ENCODE results near the gene ACOX2.

Gene ACOX2

DNA sequence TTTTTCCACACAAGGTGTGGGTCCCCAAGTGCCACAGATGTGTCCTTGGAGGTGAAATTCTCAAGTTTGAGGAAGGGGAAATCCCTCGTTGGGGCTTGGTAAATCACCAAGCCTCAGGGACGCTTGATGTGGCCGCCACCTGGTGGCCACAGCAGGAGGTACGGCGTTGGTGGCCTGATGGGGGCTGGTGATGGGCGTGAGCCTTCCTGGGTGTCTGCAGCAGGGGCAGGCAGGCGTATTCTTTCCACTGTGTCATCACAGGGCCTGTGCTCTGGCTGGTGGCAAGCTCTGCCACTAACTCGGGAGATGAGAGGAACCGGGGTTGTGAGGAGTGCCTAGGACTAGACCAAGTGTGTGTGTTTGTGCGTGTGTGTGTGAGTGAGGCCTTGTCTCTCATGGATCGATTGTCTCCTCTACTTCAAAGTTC lies 4.2 kb downstream of the ACOX2 start:
- H3K4me1 ChIP-seq (ENCODE audit: insufficient read depth, low read length) = 0 out of 2 replicates have a peak, but pooled peaks cover 3% of the 10 kb centered on the region
- TF ChIP-seq, protein P1, sequence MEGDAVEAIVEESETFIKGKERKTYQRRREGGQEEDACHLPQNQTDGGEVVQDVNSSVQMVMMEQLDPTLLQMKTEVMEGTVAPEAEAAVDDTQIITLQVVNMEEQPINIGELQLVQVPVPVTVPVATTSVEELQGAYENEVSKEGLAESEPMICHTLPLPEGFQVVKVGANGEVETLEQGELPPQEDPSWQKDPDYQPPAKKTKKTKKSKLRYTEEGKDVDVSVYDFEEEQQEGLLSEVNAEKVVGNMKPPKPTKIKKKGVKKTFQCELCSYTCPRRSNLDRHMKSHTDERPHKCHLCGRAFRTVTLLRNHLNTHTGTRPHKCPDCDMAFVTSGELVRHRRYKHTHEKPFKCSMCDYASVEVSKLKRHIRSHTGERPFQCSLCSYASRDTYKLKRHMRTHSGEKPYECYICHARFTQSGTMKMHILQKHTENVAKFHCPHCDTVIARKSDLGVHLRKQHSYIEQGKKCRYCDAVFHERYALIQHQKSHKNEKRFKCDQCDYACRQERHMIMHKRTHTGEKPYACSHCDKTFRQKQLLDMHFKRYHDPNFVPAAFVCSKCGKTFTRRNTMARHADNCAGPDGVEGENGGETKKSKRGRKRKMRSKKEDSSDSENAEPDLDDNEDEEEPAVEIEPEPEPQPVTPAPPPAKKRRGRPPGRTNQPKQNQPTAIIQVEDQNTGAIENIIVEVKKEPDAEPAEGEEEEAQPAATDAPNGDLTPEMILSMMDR (IDR thresholded peaks at IDR 0.05; ENCODE audit: borderline replicate concordance, extremely low read depth, low read length, poor library complexity, severe bottlenecking) = peak; percentile 96
- TF ChIP-seq EZH2 (IDR thresholded peaks at IDR 0.05; ENCODE audit: borderline replicate concordance, low read depth, low read length, severe bottlenecking) = no peak
- no peaks in the 10 kb centered on the region for H4K20me1 ChIP-seq (ENCODE audit: insufficient read depth, low read length)
- H3K9ac ChIP-seq (ENCODE audit: low read depth, low read length) = no peak overlapping the region
- H3K4me3 ChIP-seq (ENCODE audit: low read depth in 1 of 2, low read length in 2 of 2) = no peak overlapping the region
- no peaks in the 10 kb centered on the region for H3K79me2 ChIP-seq (ENCODE audit: insufficient read depth, low read length)
- no peaks in the 10 kb centered on the region for H3K9me3 ChIP-seq (ENCODE audit: insufficient read depth, low read length, severe bottlenecking)
- DNase-seq (peak; percentile 81), ATAC-seq (ENCODE audit: insufficient read depth, low read depth) (peak; percentile 98)
- peak overlapping the region; percentile 24; the same call in 1 of the 2 replicates for H2AFZ ChIP-seq (ENCODE audit: low read depth, low read length)
- no peaks in the 10 kb centered on the region for H3K36me3 ChIP-seq (ENCODE audit: insufficient read depth, low read length)
- H3K4me2 ChIP-seq (ENCODE audit: insufficient read depth, low read length) = no peak overlapping the region
- no peak overlapping the region for H3K27ac ChIP-seq (ENCODE audit: low read length)
- H3K27me3 ChIP-seq (ENCODE audit: insufficient read depth, low read length, poor library complexity) = no peaks in the 10 kb centered on the region

DNA sequence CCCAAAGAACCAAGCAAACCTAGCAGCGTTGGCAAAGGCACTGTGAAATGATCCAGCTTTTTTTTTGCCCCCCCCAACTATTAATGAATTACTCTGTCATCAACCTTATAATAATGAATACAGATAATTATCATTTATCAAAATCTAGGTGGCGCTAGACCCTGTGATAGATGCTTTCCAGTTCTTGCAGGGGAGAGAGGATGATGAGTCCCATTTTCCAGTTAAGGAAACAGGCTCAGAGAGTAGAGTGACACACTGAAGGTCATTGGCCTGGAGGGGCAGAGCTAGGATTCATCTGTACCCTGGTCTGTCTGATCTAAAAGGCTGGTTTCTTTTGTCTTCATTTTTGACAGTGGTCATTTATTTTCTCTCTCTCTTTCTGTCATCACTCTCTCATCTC lies 5.0 kb downstream of the ACOX2 start:
- ATAC-seq (ENCODE audit: insufficient read depth, low read depth) (no peak), DNase-seq (no peak)
- no peak overlapping the region for H3K9ac ChIP-seq (ENCODE audit: low read depth, low read length)
- no peaks in the 10 kb centered on the region for H3K27me3 ChIP-seq (ENCODE audit: insufficient read depth, low read length, poor library complexity)
- no peaks in the 10 kb centered on the region for H4K20me1 ChIP-seq (ENCODE audit: insufficient read depth, low read length)
- H3K4me3 ChIP-seq (ENCODE audit: low read depth in 1 of 2, low read length in 2 of 2) = no peak overlapping the region
- no peaks in the 10 kb centered on the region for H3K79me2 ChIP-seq (ENCODE audit: insufficient read depth, low read length)
- 0 out of 2 replicates have a peak, but pooled peaks cover 3% of the 10 kb centered on the region for H3K4me1 ChIP-seq (ENCODE audit: insufficient read depth, low read length)
- H3K4me2 ChIP-seq (ENCODE audit: insufficient read depth, low read length) = no peak overlapping the region
- H3K36me3 ChIP-seq (ENCODE audit: insufficient read depth, low read length) = no peaks in the 10 kb centered on the region
- no peaks in the 10 kb centered on the region for H3K9me3 ChIP-seq (ENCODE audit: insufficient read depth, low read length, severe bottlenecking)
- no peak overlapping the region for H2AFZ ChIP-seq (ENCODE audit: low read depth, low read length)
- H3K27ac ChIP-seq (ENCODE audit: low read length) = no peak overlapping the region
- TF ChIP-seq, protein P1 (IDR thresholded peaks at IDR 0.05; ENCODE audit: borderline replicate concordance, extremely low read depth, low read length, poor library complexity, severe bottlenecking) = peak; percentile 34
- no peak for TF ChIP-seq EZH2 (IDR thresholded peaks at IDR 0.05; ENCODE audit: borderline replicate concordance, low read depth, low read length, severe bottlenecking)

GRCh38 chr3:58531555-58531954 lies 5.4 kb downstream of the ACOX2 start:
- no peak overlapping the region for H2AFZ ChIP-seq (ENCODE audit: low read depth, low read length)
- no peak overlapping the region for H3K27ac ChIP-seq (ENCODE audit: low read length)
- H3K79me2 ChIP-seq (ENCODE audit: insufficient read depth, low read length) = no peaks in the 10 kb centered on the region
- no peak overlapping the region for H3K4me3 ChIP-seq (ENCODE audit: low read depth in 1 of 2, low read length in 2 of 2)
- no peaks in the 10 kb centered on the region for H4K20me1 ChIP-seq (ENCODE audit: insufficient read depth, low read length)
- DNase-seq (no peak), ATAC-seq (ENCODE audit: insufficient read depth, low read depth) (no peak)
- H3K4me2 ChIP-seq (ENCODE audit: insufficient read depth, low read length) = no peak overlapping the region
- no peaks in the 10 kb centered on the region for H3K27me3 ChIP-seq (ENCODE audit: insufficient read depth, low read length, poor library complexity)
- no peaks in the 10 kb centered on the region for H3K9me3 ChIP-seq (ENCODE audit: insufficient read depth, low read length, severe bottlenecking)
- no peak for TF ChIP-seq EZH2 (IDR thresholded peaks at IDR 0.05; ENCODE audit: borderline replicate concordance, low read depth, low read length, severe bottlenecking)
- TF ChIP-seq, protein P1 (IDR thresholded peaks at IDR 0.05; ENCODE audit: borderline replicate concordance, extremely low read depth, low read length, poor library complexity, severe bottlenecking) = no peak
- H3K4me1 ChIP-seq (ENCODE audit: insufficient read depth, low read length) = 0 out of 2 replicates have a peak, but pooled peaks cover 3% of the 10 kb centered on the region
- no peaks in the 10 kb centered on the region for H3K36me3 ChIP-seq (ENCODE audit: insufficient read depth, low read length)
- H3K9ac ChIP-seq (ENCODE audit: low read depth, low read length) = no peak overlapping the region

All from DND-41 (cell line).